ENCODE results near the gene TM9SF1.

The TM9SF1 gene

DNA sequence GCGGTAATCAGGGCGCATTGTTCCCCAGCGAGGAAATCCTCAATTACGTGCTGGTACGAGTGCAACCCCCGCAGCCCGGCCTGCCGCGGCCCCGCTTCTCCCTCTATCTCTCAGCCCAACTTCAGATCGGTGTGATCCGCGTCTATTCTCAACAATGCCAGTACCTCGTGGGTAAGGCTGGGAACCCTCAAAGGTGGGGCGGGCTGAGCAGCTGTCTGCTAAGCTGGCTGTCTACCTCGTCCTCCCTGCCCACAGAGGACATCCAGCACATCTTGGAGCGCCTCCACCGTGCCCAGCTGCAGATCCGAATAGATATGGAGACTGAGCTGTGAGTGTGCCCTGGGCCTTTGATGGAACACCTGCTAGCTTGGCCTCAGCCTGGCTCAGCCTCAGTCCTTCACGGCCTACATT lies 22.4 kb downstream of the TM9SF1 start:
- DNase-seq (ENCODE audit: low read depth) = no peak
- TF ChIP-seq, protein P1, sequence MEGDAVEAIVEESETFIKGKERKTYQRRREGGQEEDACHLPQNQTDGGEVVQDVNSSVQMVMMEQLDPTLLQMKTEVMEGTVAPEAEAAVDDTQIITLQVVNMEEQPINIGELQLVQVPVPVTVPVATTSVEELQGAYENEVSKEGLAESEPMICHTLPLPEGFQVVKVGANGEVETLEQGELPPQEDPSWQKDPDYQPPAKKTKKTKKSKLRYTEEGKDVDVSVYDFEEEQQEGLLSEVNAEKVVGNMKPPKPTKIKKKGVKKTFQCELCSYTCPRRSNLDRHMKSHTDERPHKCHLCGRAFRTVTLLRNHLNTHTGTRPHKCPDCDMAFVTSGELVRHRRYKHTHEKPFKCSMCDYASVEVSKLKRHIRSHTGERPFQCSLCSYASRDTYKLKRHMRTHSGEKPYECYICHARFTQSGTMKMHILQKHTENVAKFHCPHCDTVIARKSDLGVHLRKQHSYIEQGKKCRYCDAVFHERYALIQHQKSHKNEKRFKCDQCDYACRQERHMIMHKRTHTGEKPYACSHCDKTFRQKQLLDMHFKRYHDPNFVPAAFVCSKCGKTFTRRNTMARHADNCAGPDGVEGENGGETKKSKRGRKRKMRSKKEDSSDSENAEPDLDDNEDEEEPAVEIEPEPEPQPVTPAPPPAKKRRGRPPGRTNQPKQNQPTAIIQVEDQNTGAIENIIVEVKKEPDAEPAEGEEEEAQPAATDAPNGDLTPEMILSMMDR (IDR thresholded peaks at IDR 0.05; ENCODE audit: low read depth, low read length, missing control alignments) = no peak
- H3K4me3 ChIP-seq (ENCODE audit: low read depth, low read length) = peak overlapping the region; percentile 65

DNA sequence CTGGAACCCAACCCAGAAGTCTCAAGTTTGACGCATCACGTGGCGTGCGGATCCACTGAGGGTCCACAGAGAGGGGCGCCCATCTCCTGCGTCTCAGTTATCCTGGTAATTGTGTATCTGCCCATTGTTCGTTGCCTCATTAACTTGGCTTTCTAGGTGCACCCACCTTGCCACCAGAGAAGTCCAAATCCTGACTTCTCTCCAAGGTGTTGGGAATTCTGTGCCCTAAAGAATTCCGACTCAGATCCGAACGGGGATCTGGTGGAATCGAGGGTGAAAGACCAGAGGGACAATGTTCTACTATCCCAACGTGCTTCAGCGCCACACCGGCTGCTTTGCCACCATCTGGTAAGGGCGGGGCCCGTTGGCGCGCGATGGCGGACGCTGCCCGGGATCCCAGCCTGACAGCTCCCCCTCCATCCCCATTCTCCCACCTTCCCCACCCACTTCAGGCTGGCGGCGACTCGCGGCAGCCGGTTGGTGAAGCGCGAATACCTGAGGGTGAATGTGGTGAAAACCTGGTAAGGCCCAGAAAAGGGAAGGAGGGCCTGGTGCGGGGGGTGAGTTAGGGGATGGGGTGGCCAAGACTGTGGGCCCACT lies 22.9 kb downstream of the TM9SF1 start:
- H3K4me3 ChIP-seq (ENCODE audit: low read depth, low read length) = peak overlapping the region; percentile 65
- TF ChIP-seq, protein P1 (IDR thresholded peaks at IDR 0.05; ENCODE audit: low read depth, low read length, missing control alignments) = no peak
- DNase-seq (ENCODE audit: low read depth) = no peak

DNA sequence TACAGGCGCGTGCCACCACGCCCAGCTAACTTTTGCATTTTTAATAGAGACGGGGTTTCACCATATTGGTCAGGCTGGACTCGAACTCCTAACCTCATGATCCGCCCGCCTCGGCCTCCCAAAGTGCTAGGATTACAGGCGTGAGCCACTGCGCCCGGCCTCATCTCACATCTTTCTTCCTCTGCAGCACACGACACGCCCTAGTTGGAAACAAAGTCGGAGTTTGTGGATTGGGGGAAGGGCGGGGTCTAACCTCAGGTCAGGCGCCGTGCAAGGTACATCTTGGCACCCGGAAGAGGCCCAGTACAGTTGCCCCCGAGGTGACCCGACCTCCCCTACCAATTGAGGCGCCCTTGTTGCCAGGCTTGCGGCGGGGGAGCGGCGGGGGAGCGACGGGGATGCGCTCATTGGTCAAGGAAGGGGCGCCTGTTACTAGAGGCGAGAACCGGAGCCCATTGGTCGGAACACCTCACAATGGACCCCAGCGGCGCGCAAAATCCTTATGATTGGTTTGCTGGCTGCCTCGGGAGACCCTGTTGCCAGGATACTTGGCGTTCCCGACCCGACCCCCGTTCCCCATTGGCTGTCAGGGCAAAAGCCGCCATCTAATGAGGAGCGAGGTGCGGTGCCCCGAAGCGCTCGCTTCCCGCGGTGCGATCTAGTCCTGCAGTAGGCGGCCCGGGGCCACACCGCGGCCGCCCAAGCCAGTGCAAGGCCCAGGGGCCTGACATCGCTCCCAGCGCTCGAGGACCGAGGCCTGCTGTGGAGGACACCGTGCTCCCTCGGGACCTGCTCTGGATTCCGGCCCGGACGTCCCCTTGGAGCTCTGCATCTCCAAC lies 23.6 kb downstream of the TM9SF1 start, which contains the start of gene REC8:
TSS of gene REC8 (plus strand) at position 659 of the 839 bp plus-strand sequence. CDS start 473 bp downstream, outside the sequence.
- TF ChIP-seq, protein P1 (IDR thresholded peaks at IDR 0.05; ENCODE audit: low read depth, low read length, missing control alignments) = no peak
- peak; percentile 80 for DNase-seq (ENCODE audit: low read depth)
- peak within 1 kb of the TSS; percentile 65 for H3K4me3 ChIP-seq (ENCODE audit: low read depth, low read length)

DNA sequence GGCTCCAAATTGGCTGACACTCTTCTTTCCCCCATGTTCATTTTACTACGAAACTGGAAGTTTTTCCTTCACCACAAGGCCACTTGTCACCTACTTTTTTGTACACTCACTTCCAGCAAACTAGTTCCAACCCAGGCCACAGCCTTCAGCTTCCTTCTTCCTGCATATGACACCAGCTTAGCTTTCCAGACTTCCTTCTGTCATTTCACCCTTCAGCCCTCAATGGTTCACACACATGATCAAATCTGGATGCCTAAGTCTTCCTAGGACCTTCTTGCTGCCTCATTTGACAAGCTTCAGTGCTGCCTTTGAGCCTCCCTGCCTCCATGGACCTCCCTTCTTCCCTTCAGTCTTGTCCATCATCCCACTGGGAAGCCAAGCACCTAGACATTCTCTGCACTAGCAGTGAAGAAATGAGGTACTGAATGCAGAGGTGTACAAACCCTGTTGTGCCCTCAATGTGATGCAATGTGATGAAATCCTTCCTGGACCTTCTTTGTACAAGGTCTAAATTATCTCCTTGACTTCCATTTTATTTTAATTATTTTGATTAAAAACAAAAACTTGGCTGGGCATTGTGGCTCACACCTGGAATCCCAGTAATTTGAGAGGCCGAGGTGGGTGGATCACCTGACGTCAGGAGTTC lies 27.6 kb downstream of the TM9SF1 start:
- H3K4me3 ChIP-seq (ENCODE audit: low read depth, low read length) = no peak overlapping the region
- TF ChIP-seq, protein P1 (IDR thresholded peaks at IDR 0.05; ENCODE audit: low read depth, low read length, missing control alignments) = no peak
- no peak for DNase-seq (ENCODE audit: low read depth)

DNA sequence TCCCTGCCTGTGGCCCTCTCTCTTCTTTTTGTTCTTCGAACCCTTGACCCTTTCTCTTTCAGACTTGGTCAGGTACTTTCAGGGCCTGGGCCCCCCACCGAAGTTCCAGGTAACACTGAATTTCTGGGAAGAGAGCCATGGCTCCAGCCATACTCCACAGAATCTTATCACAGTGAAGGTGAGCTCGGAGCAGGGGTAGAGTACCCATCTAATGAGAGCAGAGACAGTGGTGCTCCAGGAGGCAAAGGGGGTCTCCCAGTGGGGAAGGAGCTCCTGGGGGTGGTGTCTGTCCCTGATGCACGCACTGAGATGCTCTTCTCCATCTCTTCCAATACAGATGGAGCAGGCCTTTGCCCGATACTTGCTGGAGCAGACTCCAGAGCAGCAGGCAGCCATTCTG lies 29.5 kb downstream of the TM9SF1 start:
- DNase-seq (ENCODE audit: low read depth) = no peak
- TF ChIP-seq, protein P1 (IDR thresholded peaks at IDR 0.05; ENCODE audit: low read depth, low read length, missing control alignments) = no peak
- no peak overlapping the region for H3K4me3 ChIP-seq (ENCODE audit: low read depth, low read length)

DNA sequence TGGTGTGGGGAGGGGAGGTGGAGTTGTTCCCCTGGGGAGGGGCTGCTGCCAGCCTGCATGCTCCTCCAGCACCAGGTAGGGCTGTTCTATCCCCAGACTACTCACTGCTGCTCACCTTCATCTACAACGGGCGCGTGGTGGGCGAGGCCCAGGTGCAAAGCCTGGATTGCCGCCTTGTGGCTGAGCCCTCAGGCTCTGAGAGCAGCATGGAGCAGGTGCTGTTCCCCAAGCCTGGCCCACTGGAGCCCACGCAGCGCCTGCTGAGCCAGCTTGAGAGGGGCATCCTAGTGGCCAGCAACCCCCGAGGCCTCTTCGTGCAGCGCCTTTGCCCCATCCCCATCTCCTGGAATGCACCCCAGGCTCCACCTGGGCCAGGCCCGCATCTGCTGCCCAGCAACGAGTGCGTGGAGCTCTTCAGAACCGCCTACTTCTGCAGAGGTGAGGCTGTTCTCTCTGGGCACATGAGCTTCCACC lies 30.7 kb downstream of the TM9SF1 start:
- TF ChIP-seq, protein P1 (IDR thresholded peaks at IDR 0.05; ENCODE audit: low read depth, low read length, missing control alignments) = no peak
- DNase-seq (ENCODE audit: low read depth) = no peak
- no peak overlapping the region for H3K4me3 ChIP-seq (ENCODE audit: low read depth, low read length)
